Measurements from ENCODE around the gene ESR1. TPM values are rescaled to one million over a fixed set of nuclear protein-coding genes. Genes with fewer than 3 reads are reported as not detected.
"Not testable (repeated sequence)": the region's sequence is repeated elsewhere in the genome, so short reads cannot be mapped to it uniquely, and the experiment has no call there.

Gene ESR1
- polyA plus RNA-seq, 3 donors = 0.12 to 0.24 (median 0.23) TPM

- TF ChIP-seq CTCF (IDR thresholded peaks at IDR 0.05) = no peak
- H3K9ac ChIP-seq (ENCODE audit: insufficient read depth, low read length, poor library complexity, severe bottlenecking) = no peak overlapping the region
- Mint-ChIP-seq H3K27me3 (ENCODE audit: low read depth in 3 of 3) (peaks cover 0 to 2% (median 1%) of the 10 kb centered on the region in 3 donors), H3K4me1 (peaks cover 6% of the 10 kb centered on the region), H3K9me3 (peaks cover 0 to 2% (median 0%) of the 10 kb centered on the region in 7 donors), H3K27ac (no peak overlapping the region), H3K36me3 (no peaks in the 10 kb centered on the region), H3K4me3 (no peak overlapping the region)
- no peak overlapping the region for H3K27ac ChIP-seq (ENCODE audit: low read depth in 1 of 2, low read length in 2 of 2)
- H4K20me1 ChIP-seq (ENCODE audit: insufficient read depth, low read length) = no peaks in the 10 kb centered on the region
- no peak overlapping the region for H3K4me2 ChIP-seq (replicated peaks; ENCODE audit: extremely low read depth, low read length, poor library complexity, severe bottlenecking)
- DNase-seq = no peak
- H2AFZ ChIP-seq (ENCODE audit: insufficient read depth, low read depth, low read length, poor library complexity, severe bottlenecking) = no peak overlapping the region
- no peaks in the 10 kb centered on the region for H3K4me1 ChIP-seq (ENCODE audit: control insufficient read depth in 1 of 2, insufficient read depth in 2 of 2, low read length in 2 of 2)
- no peaks in the 10 kb centered on the region for H3K27me3 ChIP-seq (ENCODE audit: control insufficient read depth in 2 of 2, insufficient read depth in 2 of 2, low read length in 2 of 2)
- no peak overlapping the region for H3K4me3 ChIP-seq (replicated peaks in 1 of 3; ENCODE audit: low read depth in 2 of 3, low read length in 3 of 3)
- H3K9me3 ChIP-seq (replicated peaks in 1 of 2; ENCODE audit: control insufficient read depth in 1 of 2, insufficient read depth in 1 of 2, low read length in 2 of 2) = no peaks in the 10 kb centered on the region
- no peaks in the 10 kb centered on the region for H3K79me2 ChIP-seq (ENCODE audit: insufficient read depth, low read length)
- intact Hi-C loops (cut with micrococcal nuclease) = no loop called here
- 100% methylated on average over 1 of the region's 3 CpGs for WGBS (ENCODE audit: insufficient coverage)
- no peaks in the 10 kb centered on the region for H3K36me3 ChIP-seq (replicated peaks in 1 of 2; ENCODE audit: control insufficient read depth in 1 of 2, insufficient read depth in 2 of 2, low read length in 2 of 2)
Observed at GRCh38 chr6:151862461-151862860, 55.0 kb downstream of the ESR1 start.

- H3K27me3 Mint-ChIP-seq (ENCODE audit: low read depth in 3 of 3); H3K4me1 Mint-ChIP-seq; H3K27ac Mint-ChIP-seq; H3K9ac ChIP-seq (ENCODE audit: insufficient read depth, low read length, poor library complexity, severe bottlenecking); H3K27me3 ChIP-seq (ENCODE audit: control insufficient read depth in 2 of 2, insufficient read depth in 2 of 2, low read length in 2 of 2); H3K36me3 Mint-ChIP-seq; H3K4me3 ChIP-seq (replicated peaks in 1 of 3; ENCODE audit: low read depth in 2 of 3, low read length in 3 of 3); H3K9me3 Mint-ChIP-seq; H3K4me2 ChIP-seq (replicated peaks; ENCODE audit: extremely low read depth, low read length, poor library complexity, severe bottlenecking); DNase-seq; H3K4me3 Mint-ChIP-seq; H2AFZ ChIP-seq (ENCODE audit: insufficient read depth, low read depth, low read length, poor library complexity, severe bottlenecking); H4K20me1 ChIP-seq (ENCODE audit: insufficient read depth, low read length); H3K27ac ChIP-seq (ENCODE audit: low read depth in 1 of 2, low read length in 2 of 2); intact Hi-C loops (cut with micrococcal nuclease); H3K36me3 ChIP-seq (replicated peaks in 1 of 2; ENCODE audit: control insufficient read depth in 1 of 2, insufficient read depth in 2 of 2, low read length in 2 of 2); H3K79me2 ChIP-seq (ENCODE audit: insufficient read depth, low read length); H3K9me3 ChIP-seq (replicated peaks in 1 of 2; ENCODE audit: control insufficient read depth in 1 of 2, insufficient read depth in 1 of 2, low read length in 2 of 2); H3K4me1 ChIP-seq (ENCODE audit: control insufficient read depth in 1 of 2, insufficient read depth in 2 of 2, low read length in 2 of 2): not testable (repeated sequence)
- WGBS (ENCODE audit: insufficient coverage) = 20% methylated on average over 1 of the region's 4 CpGs
Observed at GRCh38 chr6:151867361-151867869, 59.9 kb downstream of the ESR1 start.

Measured in CD14-positive monocyte (primary cell).